HK-2 (cell line): ENCODE results near the gene UAP1L1.
A peak's percentile ranks its signal among the peaks of the same experiment; 100 is the strongest.
"Not testable (repeated sequence)": the region's sequence is repeated elsewhere in the genome, so short reads cannot be mapped to it uniquely, and the experiment has no call there.

Experiments
- DNase-seq: peaks from one replicate; pipeline ENCODE4 v3.0.0-alpha.2; 2018; ENCODE audit not compliant: unreplicated experiment

Gene UAP1L1

GRCh38 chr9:137057545-137057944, 19.8 kb upstream of the UAP1L1 start:
- DNase-seq, result no peak

- no peak for DNase-seq
These were observed 18.6 kb upstream of the UAP1L1 start for GRCh38 chr9:137058521-137059234.

- DNase-seq, result no peak
These were observed 14.9 kb upstream of the UAP1L1 start for GRCh38 chr9:137062384-137062783.

- DNase-seq, result not testable (repeated sequence)
These were observed 14.5 kb upstream of the UAP1L1 start for GRCh38 chr9:137062798-137063197.

GRCh38 chr9:137063311-137064026, 13.8 kb upstream of the UAP1L1 start:
- DNase-seq, result no peak

GRCh38 chr9:137064027-137064879, 13.1 kb upstream of the UAP1L1 start:
- DNase-seq, result peak; percentile 81

- no peak for DNase-seq
These were observed 12.5 kb upstream of the UAP1L1 start for GRCh38 chr9:137064880-137065164.

- DNase-seq, result no peak
These were observed 11.9 kb upstream of the UAP1L1 start for GRCh38 chr9:137065336-137065967.

- DNase-seq, result no peak
These were observed 11.0 kb upstream of the UAP1L1 start for GRCh38 chr9:137066096-137066861.

GRCh38 chr9:137067860-137068538, 9.3 kb upstream of the UAP1L1 start:
- peak; percentile 86 for DNase-seq

- DNase-seq, result no peak
These were observed 8.5 kb upstream of the UAP1L1 start for GRCh38 chr9:137068539-137069507.

- no peak for DNase-seq
These were observed 7.7 kb upstream of the UAP1L1 start for GRCh38 chr9:137069508-137070091.

- peak; percentile 89 for DNase-seq
These were observed 7.0 kb upstream of the UAP1L1 start, which contains the start of gene SAPCD2 for GRCh38 chr9:137070201-137070905. Gene SAPCD2 (minus strand): TSS chr9:137070557. CDS start chr9:137070460, 97 bp downstream.

GRCh38 chr9:137070906-137071275, 6.4 kb upstream of the UAP1L1 start:
- no peak for DNase-seq

- no peak for DNase-seq
These were observed 6.0 kb upstream of the UAP1L1 start for GRCh38 chr9:137071282-137071681.

GRCh38 chr9:137073992-137074399, 3.3 kb upstream of the UAP1L1 start:
- DNase-seq, result no peak

- no peak for DNase-seq
These were observed 2.6 kb upstream of the UAP1L1 start for GRCh38 chr9:137074657-137075274.

GRCh38 chr9:137075275-137075775, 2.0 kb upstream of the UAP1L1 start:
- no peak for DNase-seq
